Uterus (tissue), 4 donors: Measurements from ENCODE around the gene EML1. TPM values are rescaled to one million over a fixed set of nuclear protein-coding genes. Genes with fewer than 3 reads are reported as not detected.

Experiments
- DNase-seq, 2 donors: peaks; one replicate each; pipeline ENCODE4 v3.0.0-alpha.2; 2019 to 2020
- H3K27ac ChIP-seq, 2 donors: fragments of 200-600 bp; sonication (generic); 1 replicate in 1 of 2; 2 replicates in 1 of 2; pipeline ENCODE4 v1.5.1; 2016 to 2018
- H3K27me3 ChIP-seq, 2 donors: fragments of 200-600 bp; sonication (generic); one replicate each; pipeline ENCODE4 v1.5.1; 2018 to 2019; ENCODE audit warnings: control low read depth in 1 of 2
- H3K36me3 ChIP-seq, 2 donors: fragments of 200-600 bp; sonication (generic); one replicate each; pipeline ENCODE4 v1.5.1; 2019; ENCODE audit warnings: control low read depth in 1 of 2
- H3K4me1 ChIP-seq, 2 donors: fragments of 200-600 bp; sonication (generic); one replicate each; pipeline ENCODE4 v1.5.1; 2018 to 2019; ENCODE audit warnings: control low read depth in 1 of 2
- H3K4me3 ChIP-seq, 2 donors: fragments of 200-600 bp; sonication (generic); 1 replicate in 1 of 2; 2 replicates in 1 of 2; pipeline ENCODE4 v1.5.1; 2018 to 2019; ENCODE audit warnings: mild to moderate bottlenecking in 1 of 2
- H3K9me3 ChIP-seq, 2 donors: fragments of 200-600 bp; sonication (generic); one replicate each; pipeline ENCODE4 v1.5.1; 2019; ENCODE audit warnings: control low read depth in 1 of 2
- CTCF ChIP-seq, 4 experiments: fragments of 200-600 bp in 2 of 4; fragments of 450-650 bp in 2 of 4; sonication (generic) in 2 of 4; IDR thresholded peaks; one replicate each; pipeline ENCODE4 v1.5.1; 2016 to 2019; ENCODE audit warnings: antibody characterized with exemption in 4 of 4, mild to moderate bottlenecking in 2 of 4, moderate library complexity in 1 of 4
- POLR2A ChIP-seq, 2 donors: fragments of 450-650 bp; IDR thresholded peaks; one replicate each; pipeline ENCODE4 v1.6.1; 2016; ENCODE audit warnings: antibody characterized with exemption in 2 of 2, mild to moderate bottlenecking in 1 of 2, moderate library complexity in 1 of 2
- intact Hi-C: fragments of 100-400 bp; cut with DNase I; formaldehyde crosslinking; loops from one replicate; pipeline ENCODE4 v1.15.1; 2023; ENCODE audit warnings: low total_unique reads
- total RNA-seq, 4 donors: library from RNA; depleted of rRNA in 3 of 4; stranded (reverse); fragments of >200 nt in 3 of 4; gene quantifications; one replicate each; pipeline versions ENCODE4 v1.1.0 to v1.2.4, GENCODE V29; 2014 to 2023
- donor health status: DM: yes; HTN: yes; CAD: no.

The EML1 gene
- total RNA-seq, 4 donors from 2014 or later: 51.4 to 184 (median 84.4) TPM

DNA sequence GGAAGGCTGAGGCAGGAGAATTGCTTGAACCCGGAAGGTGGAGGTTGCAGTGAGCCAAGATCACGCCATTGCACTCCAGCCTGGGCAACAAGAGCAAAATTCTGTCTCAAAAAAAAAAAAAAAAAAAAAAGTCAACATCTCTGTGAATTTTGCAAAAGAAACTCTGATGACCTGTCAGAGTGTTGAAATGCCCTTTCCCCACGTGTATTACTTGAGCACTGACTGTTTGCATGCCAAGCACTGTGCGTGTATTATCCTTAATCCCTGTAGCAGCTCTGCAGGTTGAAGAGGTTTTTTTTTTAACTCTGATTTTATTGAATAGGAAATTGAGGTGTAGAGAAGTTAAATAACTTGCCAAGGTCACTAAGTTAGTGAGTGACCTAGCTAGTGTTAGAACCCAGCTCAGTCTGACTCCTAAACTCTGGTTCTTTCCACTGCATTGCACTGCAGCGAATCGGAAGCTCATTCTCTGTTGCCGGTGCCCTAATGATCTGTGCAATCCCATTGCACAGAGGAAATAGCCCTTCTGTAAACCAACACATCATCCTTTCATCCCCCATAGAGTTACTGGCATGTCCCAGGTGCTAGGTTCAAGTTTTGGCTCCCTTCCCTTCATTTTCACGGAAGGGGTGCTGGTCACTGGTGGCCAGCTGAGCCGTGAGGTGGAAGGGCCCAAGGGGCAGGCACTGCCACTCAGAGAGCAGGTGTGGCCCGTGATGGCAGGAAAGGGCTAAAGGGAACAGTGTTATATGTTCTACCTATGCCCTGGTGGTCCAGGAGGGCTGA is 122.3 kb downstream of the EML1 start:
- TF ChIP-seq CTCF (IDR thresholded peaks at IDR 0.05) (no peak), POLR2A (IDR thresholded peaks at IDR 0.05) (no peak)
- intact Hi-C loops: no loop called here
- no peaks in the 10 kb centered on the region for H3K27me3 ChIP-seq
- H3K9me3 ChIP-seq: no peaks in the 10 kb centered on the region
- no peaks in the 10 kb centered on the region for H3K36me3 ChIP-seq
- no peak for DNase-seq
- H3K4me1 ChIP-seq: no peaks in the 10 kb centered on the region
- H3K4me3 ChIP-seq: no peak overlapping the region
- H3K27ac ChIP-seq: no peak overlapping the region

DNA sequence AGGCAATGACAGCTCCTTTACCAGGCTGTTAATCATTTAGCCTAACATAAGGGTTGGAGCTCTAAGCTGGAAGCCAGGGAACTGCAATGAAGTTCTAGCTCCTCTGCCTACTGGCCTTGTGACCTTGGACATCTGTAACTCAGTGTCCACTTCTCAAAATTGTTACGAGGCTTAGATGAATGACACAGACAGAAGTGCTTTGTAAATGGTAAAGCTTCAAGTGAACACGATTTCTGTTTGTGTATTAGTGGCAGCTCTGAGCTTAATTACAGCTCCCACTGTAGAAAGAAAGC is 122.8 kb downstream of the EML1 start:
- Histone ChIP-seq H3K4me3 (no peak overlapping the region), H3K27me3 (no peaks in the 10 kb centered on the region), H3K27ac (no peak overlapping the region), H3K36me3 (no peaks in the 10 kb centered on the region), H3K4me1 (no peaks in the 10 kb centered on the region), H3K9me3 (no peaks in the 10 kb centered on the region)
- DNase-seq: no peak
- TF ChIP-seq CTCF (IDR thresholded peaks at IDR 0.05) (no peak), POLR2A (IDR thresholded peaks at IDR 0.05) (no peak)
- intact Hi-C loops: no loop called here

GRCh38 chr14:99918781-99919180 is 125.6 kb downstream of the EML1 start:
- DNase-seq: no peak
- Histone ChIP-seq H3K36me3 (no peaks in the 10 kb centered on the region), H3K9me3 (no peaks in the 10 kb centered on the region), H3K4me1 (no peaks in the 10 kb centered on the region), H3K27me3 (no peaks in the 10 kb centered on the region), H3K27ac (no peak overlapping the region), H3K4me3 (no peak overlapping the region)
- intact Hi-C loops: no loop called here
- TF ChIP-seq POLR2A (IDR thresholded peaks at IDR 0.05) (no peak), CTCF (IDR thresholded peaks at IDR 0.05) (no peak)

- no peaks in the 10 kb centered on the region for H3K9me3 ChIP-seq
- DNase-seq: no peak
- no peaks in the 10 kb centered on the region for H3K36me3 ChIP-seq
- no peaks in the 10 kb centered on the region for H3K27me3 ChIP-seq
- H3K4me3 ChIP-seq: no peak overlapping the region
- H3K27ac ChIP-seq: no peak overlapping the region
- intact Hi-C loops: no loop called here
- H3K4me1 ChIP-seq: no peaks in the 10 kb centered on the region
- TF ChIP-seq CTCF (IDR thresholded peaks at IDR 0.05) (no peak), POLR2A (IDR thresholded peaks at IDR 0.05) (no peak)
These were observed 128.2 kb downstream of the EML1 start for GRCh38 chr14:99921425-99921824.

- Histone ChIP-seq H3K9me3 (no peaks in the 10 kb centered on the region), H3K27me3 (no peaks in the 10 kb centered on the region), H3K4me1 (no peaks in the 10 kb centered on the region), H3K4me3 (no peak overlapping the region), H3K36me3 (no peaks in the 10 kb centered on the region), H3K27ac (no peak overlapping the region)
- no peak for DNase-seq
- intact Hi-C loops: no loop called here
- no peak for TF ChIP-seq POLR2A (IDR thresholded peaks at IDR 0.05)
- TF ChIP-seq CTCF (IDR thresholded peaks at IDR 0.05): no peak
These were observed 131.2 kb downstream of the EML1 start for GRCh38 chr14:99924379-99924778.
